Progenitor cell of endocrine pancreas (in vitro differentiated cells): ENCODE data around the gene TRHDE. TPM values are rescaled to one million over a fixed set of nuclear protein-coding genes. Genes with fewer than 3 reads are reported as not detected.

Experiments
- DNase-seq: peaks from one replicate; pipeline ENCODE4 v3.0.0; 2021; ENCODE audit warnings: low spot score; ENCODE audit not compliant: unreplicated experiment
- H3K27ac Mint-ChIP-seq: 2 replicates; pipeline ENCODE4 v1.8.0; 2021; ENCODE audit warnings: mild to moderate bottlenecking, moderate library complexity, mixed read lengths
- H3K27me3 Mint-ChIP-seq: 2 replicates; pipeline ENCODE4 v1.8.0; 2021; ENCODE audit warnings: mixed read lengths
- H3K36me3 Mint-ChIP-seq: 2 replicates; pipeline ENCODE4 v1.8.0; 2022; ENCODE audit warnings: mixed read lengths; ENCODE audit not compliant: insufficient read depth
- H3K4me1 Mint-ChIP-seq: 2 replicates; pipeline ENCODE4 v1.8.0; 2021; ENCODE audit warnings: low read depth, mixed read lengths
- H3K4me3 Mint-ChIP-seq: 2 replicates; pipeline ENCODE4 v1.8.0; 2021; ENCODE audit warnings: low read depth, mild to moderate bottlenecking, moderate library complexity, mixed read lengths
- H3K9me3 Mint-ChIP-seq: 2 replicates; pipeline ENCODE4 v1.8.0; 2021; ENCODE audit warnings: low read depth, mixed read lengths
- total RNA-seq: library from RNA; stranded (reverse); gene quantifications from 2 replicates; pipeline ENCODE4 v1.2.1, GENCODE V29; 2021
- TF ChIP-seq, protein P1 (sequence below): fragments of 200-600 bp; sonication (generic); IDR thresholded peaks from one replicate; pipeline ENCODE4 v1.5.0; 2021; ENCODE audit warnings: antibody characterized with exemption, mild to moderate bottlenecking; ENCODE audit not compliant: unreplicated experiment

The TRHDE gene
- total RNA-seq, 1 donor from 2014 or later = 2.7 TPM

DNA sequence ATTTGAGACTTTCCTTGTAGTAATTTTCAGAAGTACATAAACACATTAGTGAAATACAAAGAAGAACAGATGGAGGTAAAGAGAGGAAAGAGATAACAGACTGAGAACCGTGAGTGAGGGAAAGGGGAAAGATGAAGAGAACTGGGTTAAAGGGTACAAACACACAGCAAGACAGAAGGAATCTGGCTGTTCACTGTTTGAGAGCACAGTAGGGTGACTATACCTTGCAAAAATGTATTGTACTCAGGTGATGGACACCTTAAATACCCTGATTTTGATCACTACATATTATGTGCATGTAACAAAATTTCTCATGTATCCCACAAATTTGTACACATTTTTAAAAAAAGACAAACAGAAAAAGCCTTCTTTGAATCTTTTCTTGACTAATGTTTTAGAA is 2.7 kb upstream of the TRHDE start:
- DNase-seq = no peak
- Mint-ChIP-seq H3K27me3 (peaks cover 36% of the 10 kb centered on the region), H3K9me3 (no peaks in the 10 kb centered on the region), H3K36me3 (no peaks in the 10 kb centered on the region), H3K4me3 (no peak overlapping the region), H3K4me1 (peaks cover 17% of the 10 kb centered on the region), H3K27ac (no peak overlapping the region)
- TF ChIP-seq, protein P1, sequence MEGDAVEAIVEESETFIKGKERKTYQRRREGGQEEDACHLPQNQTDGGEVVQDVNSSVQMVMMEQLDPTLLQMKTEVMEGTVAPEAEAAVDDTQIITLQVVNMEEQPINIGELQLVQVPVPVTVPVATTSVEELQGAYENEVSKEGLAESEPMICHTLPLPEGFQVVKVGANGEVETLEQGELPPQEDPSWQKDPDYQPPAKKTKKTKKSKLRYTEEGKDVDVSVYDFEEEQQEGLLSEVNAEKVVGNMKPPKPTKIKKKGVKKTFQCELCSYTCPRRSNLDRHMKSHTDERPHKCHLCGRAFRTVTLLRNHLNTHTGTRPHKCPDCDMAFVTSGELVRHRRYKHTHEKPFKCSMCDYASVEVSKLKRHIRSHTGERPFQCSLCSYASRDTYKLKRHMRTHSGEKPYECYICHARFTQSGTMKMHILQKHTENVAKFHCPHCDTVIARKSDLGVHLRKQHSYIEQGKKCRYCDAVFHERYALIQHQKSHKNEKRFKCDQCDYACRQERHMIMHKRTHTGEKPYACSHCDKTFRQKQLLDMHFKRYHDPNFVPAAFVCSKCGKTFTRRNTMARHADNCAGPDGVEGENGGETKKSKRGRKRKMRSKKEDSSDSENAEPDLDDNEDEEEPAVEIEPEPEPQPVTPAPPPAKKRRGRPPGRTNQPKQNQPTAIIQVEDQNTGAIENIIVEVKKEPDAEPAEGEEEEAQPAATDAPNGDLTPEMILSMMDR = no peak

DNA sequence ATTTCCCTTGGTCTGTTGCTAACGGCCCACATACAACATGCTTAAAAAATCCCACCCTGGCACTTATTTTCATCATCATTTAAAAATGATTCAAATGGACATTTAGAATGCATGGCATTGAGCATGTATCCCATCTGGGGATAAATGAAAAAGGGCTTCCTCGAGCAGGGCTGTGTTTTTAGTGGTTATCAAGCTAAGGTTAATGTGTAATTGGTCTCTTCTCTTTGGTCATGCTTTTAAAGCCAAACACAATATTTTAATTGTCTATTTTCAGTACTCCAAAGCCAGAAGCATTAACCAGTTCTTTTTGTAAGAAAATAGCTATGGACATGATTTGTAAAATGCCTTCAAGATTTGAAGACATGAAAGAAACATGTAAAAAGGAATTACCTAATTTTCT is 1.9 kb upstream of the TRHDE start:
- no peak for DNase-seq
- no peaks in the 10 kb centered on the region for H3K36me3 Mint-ChIP-seq
- no peaks in the 10 kb centered on the region for H3K9me3 Mint-ChIP-seq
- H3K4me1 Mint-ChIP-seq = peaks cover 19% of the 10 kb centered on the region
- TF ChIP-seq, protein P1 = no peak
- no peak overlapping the region for H3K27ac Mint-ChIP-seq
- H3K4me3 Mint-ChIP-seq = peak overlapping the region; percentile 36
- H3K27me3 Mint-ChIP-seq = peaks cover 42% of the 10 kb centered on the region

DNA sequence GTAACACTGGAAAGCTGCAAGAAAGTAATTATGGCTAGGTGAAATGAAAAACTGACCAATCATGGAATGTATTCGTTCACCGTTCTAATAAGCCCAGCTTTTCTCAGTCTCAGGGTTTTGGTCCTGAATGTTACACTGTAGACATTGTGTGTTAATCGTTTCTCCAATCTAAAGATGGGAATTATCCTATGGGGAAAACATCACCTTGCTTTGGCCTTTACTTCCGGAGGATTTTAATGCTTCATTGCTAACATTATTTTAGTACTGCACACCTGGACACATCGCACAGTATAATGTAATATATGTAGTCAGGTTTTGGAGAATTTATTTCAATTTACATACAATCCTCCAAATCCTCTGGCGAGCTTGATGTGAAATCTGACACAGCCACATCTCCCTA is 1.2 kb upstream of the TRHDE start:
- H3K9me3 Mint-ChIP-seq = no peaks in the 10 kb centered on the region

DNA sequence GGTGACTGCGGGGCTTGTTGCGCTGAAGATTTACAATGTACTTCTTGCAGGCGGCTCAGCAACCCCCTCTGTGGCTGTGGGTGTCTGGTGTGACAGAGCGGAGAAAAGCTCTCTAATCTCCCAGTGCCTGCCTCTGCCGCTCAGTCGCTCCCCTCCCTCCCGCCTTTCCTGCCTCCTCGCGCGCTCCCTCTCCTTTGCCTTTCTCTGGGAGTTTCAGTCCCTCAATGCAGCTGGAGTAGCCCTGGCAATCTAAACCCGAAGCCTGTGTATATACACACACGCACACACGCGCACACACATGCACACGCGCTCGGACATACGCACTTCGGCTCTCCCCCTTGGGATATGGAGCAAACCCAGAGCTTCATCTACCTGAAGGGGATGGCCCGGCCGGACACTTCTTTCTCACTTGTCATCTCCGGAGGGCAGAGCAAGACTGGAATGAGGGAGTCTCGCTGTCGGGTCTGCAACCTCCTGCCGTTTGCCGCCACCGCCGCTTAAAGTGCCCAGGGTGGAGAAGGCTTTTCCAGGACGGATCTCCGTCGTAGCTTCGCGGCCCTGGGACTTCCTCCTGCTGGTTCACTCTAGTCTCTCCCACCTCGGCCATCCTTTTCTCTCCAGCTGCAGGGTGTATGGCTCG is 599 bp upstream of the TRHDE start:
- H3K36me3 Mint-ChIP-seq = no peaks in the 10 kb centered on the region
- H3K27ac Mint-ChIP-seq = peak overlapping the region; percentile 85
- TF ChIP-seq, protein P1 = peak; percentile 23
- H3K4me1 Mint-ChIP-seq = peaks cover 22% of the 10 kb centered on the region
- H3K4me3 Mint-ChIP-seq = peak overlapping the region; percentile 91
- H3K9me3 Mint-ChIP-seq = no peaks in the 10 kb centered on the region
- peak; percentile 33 for DNase-seq
- peaks cover 53% of the 10 kb centered on the region for H3K27me3 Mint-ChIP-seq

More for the DNA sequence above, 1.2 kb upstream of the TRHDE start:
- TF ChIP-seq, protein P1 = no peak
- Mint-ChIP-seq H3K4me1 (peaks cover 19% of the 10 kb centered on the region), H3K27ac (no peak overlapping the region), H3K27me3 (peaks cover 48% of the 10 kb centered on the region), H3K4me3 (peak overlapping the region; percentile 91), H3K36me3 (no peaks in the 10 kb centered on the region)
- no peak for DNase-seq

DNA sequence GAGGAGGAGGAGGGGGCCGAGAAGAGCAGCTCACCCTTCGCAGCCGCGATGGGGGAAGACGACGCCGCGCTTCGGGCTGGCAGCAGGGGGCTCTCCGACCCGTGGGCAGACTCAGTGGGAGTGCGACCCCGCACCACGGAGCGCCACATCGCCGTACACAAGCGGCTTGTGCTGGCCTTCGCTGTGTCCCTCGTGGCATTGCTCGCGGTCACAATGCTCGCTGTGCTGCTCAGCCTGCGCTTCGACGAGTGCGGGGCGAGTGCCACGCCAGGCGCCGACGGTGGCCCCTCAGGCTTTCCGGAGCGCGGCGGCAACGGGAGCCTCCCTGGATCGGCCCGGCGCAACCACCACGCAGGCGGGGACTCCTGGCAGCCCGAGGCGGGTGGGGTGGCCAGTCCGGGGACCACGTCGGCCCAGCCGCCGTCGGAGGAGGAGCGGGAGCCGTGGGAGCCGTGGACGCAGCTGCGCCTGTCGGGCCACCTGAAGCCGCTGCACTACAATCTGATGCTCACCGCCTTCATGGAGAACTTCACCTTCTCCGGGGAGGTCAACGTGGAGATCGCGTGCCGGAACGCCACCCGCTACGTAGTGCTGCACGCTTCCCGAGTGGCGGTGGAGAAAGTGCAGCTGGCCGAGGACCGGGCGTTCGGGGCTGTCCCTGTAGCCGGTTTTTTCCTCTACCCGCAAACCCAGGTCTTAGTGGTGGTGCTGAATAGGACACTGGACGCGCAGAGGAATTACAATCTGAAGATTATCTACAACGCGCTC is 745 bp downstream of the TRHDE start:
- peak overlapping the region; percentile 91 for H3K4me3 Mint-ChIP-seq
- peaks cover 61% of the 10 kb centered on the region for H3K27me3 Mint-ChIP-seq
- H3K4me1 Mint-ChIP-seq = peaks cover 26% of the 10 kb centered on the region
- H3K36me3 Mint-ChIP-seq = no peaks in the 10 kb centered on the region
- peak; percentile 21 for DNase-seq
- TF ChIP-seq, protein P1 = peak; percentile 18
- H3K9me3 Mint-ChIP-seq = no peaks in the 10 kb centered on the region
- H3K27ac Mint-ChIP-seq = no peak overlapping the region
